Measurements from ENCODE around the gene TRERF1. TPM values are rescaled to one million over a fixed set of nuclear protein-coding genes. Genes with fewer than 3 reads are reported as not detected.
"Not testable (repeated sequence)": the region's sequence is repeated elsewhere in the genome, so short reads cannot be mapped to it uniquely, and the experiment has no call there.

TRERF1 gene
- total and polyA plus RNA-seq, 3 donors from 2014 or later, result 13.7 to 49.1 (median 40.4) TPM

DNA sequence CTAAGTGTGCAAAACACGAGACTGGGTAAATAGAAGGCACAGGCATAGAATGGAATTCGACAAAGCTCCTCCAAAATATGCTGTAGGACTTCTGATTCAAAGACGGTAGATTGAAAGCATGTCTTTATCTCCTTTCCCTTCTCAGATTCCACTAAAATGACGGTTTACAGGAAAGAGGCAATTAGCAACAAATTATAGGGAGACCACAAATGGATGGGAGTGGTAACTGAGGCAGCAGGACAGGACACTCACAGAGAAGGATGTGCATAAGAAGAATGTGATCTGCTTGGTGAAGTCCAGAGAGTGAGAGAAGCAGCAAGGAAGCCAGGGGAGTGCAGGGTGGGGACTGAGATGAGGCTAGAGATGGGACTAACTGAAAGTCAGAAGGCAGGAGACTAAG lies 120.7 kb downstream of the TRERF1 start:
- Histone ChIP-seq H3K36me3 (ENCODE audit: low read depth, missing control alignments) (no peaks in the 10 kb centered on the region), H3K27ac (no peak overlapping the region), H3K4me1 (no peaks in the 10 kb centered on the region), H3K4me3 (no peak overlapping the region), H3K9me3 (no peaks in the 10 kb centered on the region), H3K27me3 (no peaks in the 10 kb centered on the region)
- intact Hi-C loops (cut with DNase I; ENCODE audit: low total_unique reads), result no loop called here
- 69 to 80% methylated on average over 4 of the region's 4 CpGs for WGBS, 2 donors
- no peak for DNase-seq
- TF ChIP-seq CTCF (IDR thresholded peaks at IDR 0.05) (no peak), POLR2A (IDR thresholded peaks at IDR 0.05) (no peak)

DNA sequence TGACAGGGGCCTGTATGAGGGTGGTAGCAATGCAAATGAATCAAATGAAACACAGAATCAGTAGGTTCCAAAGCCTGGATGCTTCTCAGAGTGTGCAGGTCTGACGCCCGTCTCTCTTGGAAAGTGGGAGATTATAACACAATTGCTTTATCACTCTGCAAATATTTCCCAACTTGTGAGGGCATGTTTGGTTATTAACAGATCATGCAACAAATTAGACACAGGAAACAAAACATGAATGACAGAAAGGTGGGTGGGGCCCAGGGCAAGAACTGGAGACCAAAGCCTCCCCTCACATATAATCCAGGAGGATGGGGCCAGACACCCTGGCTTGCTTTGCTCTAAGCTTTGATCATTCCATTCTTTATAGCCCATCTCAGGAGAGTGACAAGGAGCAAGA lies 125.5 kb downstream of the TRERF1 start:
- Histone ChIP-seq H3K4me3 (no peak overlapping the region), H3K9me3 (no peaks in the 10 kb centered on the region), H3K4me1 (no peaks in the 10 kb centered on the region), H3K36me3 (ENCODE audit: low read depth, missing control alignments) (no peaks in the 10 kb centered on the region), H3K27ac (no peak overlapping the region), H3K27me3 (no peaks in the 10 kb centered on the region)
- DNase-seq, result no peak
- WGBS, 2 donors, result 45 to 76% methylated on average over 2 of the region's 2 CpGs
- intact Hi-C loops (cut with DNase I; ENCODE audit: low total_unique reads), result no loop called here
- TF ChIP-seq POLR2A (IDR thresholded peaks at IDR 0.05) (no peak), CTCF (IDR thresholded peaks at IDR 0.05) (no peak)

- H3K27ac ChIP-seq; H3K4me1 ChIP-seq; intact Hi-C loops (cut with DNase I; ENCODE audit: low total_unique reads); DNase-seq; H3K27me3 ChIP-seq; H3K36me3 ChIP-seq (ENCODE audit: low read depth, missing control alignments); H3K4me3 ChIP-seq; H3K9me3 ChIP-seq: not testable (repeated sequence)
- 94 to 95% methylated on average over 5 of the region's 5 CpGs for WGBS, 2 donors
Observed at GRCh38 chr6:42324656-42325324, 126.9 kb downstream of the TRERF1 start.

DNA sequence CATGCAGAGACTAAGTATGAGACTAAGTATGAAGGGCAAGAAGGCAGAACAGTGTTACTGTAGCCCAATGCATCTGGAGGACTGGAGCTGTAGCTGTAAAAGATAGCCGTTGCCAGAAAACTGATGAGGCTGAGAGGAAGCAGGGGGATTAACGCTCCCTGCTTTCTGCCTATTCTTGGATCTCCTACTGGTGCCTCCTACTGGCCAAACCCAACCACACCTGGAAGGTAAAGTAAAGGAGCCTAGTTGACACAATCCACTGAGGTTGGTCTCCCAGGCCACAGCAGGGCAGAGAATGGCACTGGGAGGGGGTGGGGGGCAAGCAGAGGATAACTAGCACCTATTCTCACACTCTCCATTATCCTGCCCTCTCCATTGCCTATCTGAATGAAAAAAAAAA lies 129.1 kb downstream of the TRERF1 start:
- TF ChIP-seq CTCF (IDR thresholded peaks at IDR 0.05) (no peak), POLR2A (IDR thresholded peaks at IDR 0.05) (no peak)
- H3K36me3 ChIP-seq (ENCODE audit: low read depth, missing control alignments), result no peaks in the 10 kb centered on the region
- H3K27me3 ChIP-seq, result no peaks in the 10 kb centered on the region
- H3K4me1 ChIP-seq, result no peaks in the 10 kb centered on the region
- no peak overlapping the region for H3K27ac ChIP-seq
- H3K4me3 ChIP-seq, result no peak overlapping the region
- DNase-seq, result no peak
- intact Hi-C loops (cut with DNase I; ENCODE audit: low total_unique reads), result no loop called here
- no peaks in the 10 kb centered on the region for H3K9me3 ChIP-seq
- WGBS, 2 donors, result 77 to 78% methylated on average over 2 of the region's 2 CpGs

GRCh38 chr6:42321976-42322375 lies 129.8 kb downstream of the TRERF1 start:
- H3K27me3 ChIP-seq, result no peaks in the 10 kb centered on the region
- intact Hi-C loops (cut with DNase I; ENCODE audit: low total_unique reads), result no loop called here
- no peaks in the 10 kb centered on the region for H3K36me3 ChIP-seq (ENCODE audit: low read depth, missing control alignments)
- H3K27ac ChIP-seq, result no peak overlapping the region
- no peak for DNase-seq
- 91 to 95% methylated on average over 2 of the region's 2 CpGs for WGBS, 2 donors
- H3K4me3 ChIP-seq, result no peak overlapping the region
- H3K9me3 ChIP-seq, result no peaks in the 10 kb centered on the region
- TF ChIP-seq CTCF (IDR thresholded peaks at IDR 0.05), result no peak
- TF ChIP-seq POLR2A (IDR thresholded peaks at IDR 0.05), result no peak
- H3K4me1 ChIP-seq, result peaks cover 3% of the 10 kb centered on the region

All from testis (tissue), 3 donors.